Keratinocyte (primary cell): Measurements from ENCODE around the gene GEMIN5. TPM values are rescaled to one million over a fixed set of nuclear protein-coding genes. Genes with fewer than 3 reads are reported as not detected.

Experiments used
- DNase-seq: peaks from one replicate; pipeline ENCODE4 v3.0.0-alpha.2; 2011; ENCODE audit warnings: low read depth, missing footprints, low spot score
- FAIRE-seq: peaks from 2 replicates; lab custom pipeline; 2011; peaks lifted over from hg19 to GRCh38; lab: Jason Lieb, UNC
- H2AFZ ChIP-seq: 2 replicates; pipeline ENCODE4 v1.6.0; 2012; ENCODE audit warnings: low read length, control low read depth, inconsistent platforms; ENCODE audit not compliant: control insufficient read depth
- H3K27ac ChIP-seq: 2 replicates; pipeline ENCODE4 v1.5.1; 2011; ENCODE audit warnings: low read length; ENCODE audit not compliant: control insufficient read depth, insufficient read depth
- H3K27me3 ChIP-seq: 3 replicates; pipeline ENCODE4 v1.6.0; 2011; ENCODE audit warnings: low read length; ENCODE audit not compliant: control insufficient read depth, insufficient read depth; ENCODE audit errors: extremely low read depth
- H3K36me3 ChIP-seq, 2 experiments: 2 replicates in 1 of 2; 3 replicates in 1 of 2; pipeline ENCODE4 v1.5.1; 2011; ENCODE audit warnings: low read length in 2 of 2, mild to moderate bottlenecking in 1 of 2; ENCODE audit not compliant: control insufficient read depth in 2 of 2, insufficient read depth in 2 of 2; ENCODE audit errors: extremely low read depth in 1 of 2
- H3K4me1 ChIP-seq: 3 replicates; pipeline ENCODE4 v1.5.1; 2011; ENCODE audit warnings: low read length; ENCODE audit not compliant: control insufficient read depth, insufficient read depth; ENCODE audit errors: extremely low read depth
- H3K4me2 ChIP-seq: 3 replicates; pipeline ENCODE4 v1.6.0; 2011; ENCODE audit warnings: low read depth, low read length; ENCODE audit not compliant: control insufficient read depth, insufficient read depth; ENCODE audit errors: extremely low read depth
- H3K4me3 ChIP-seq, 3 experiments: fragments of 200-600 bp in 1 of 3; sonication (generic) in 1 of 3; 2 replicates in 2 of 3; 3 replicates in 1 of 3; pipeline ENCODE4 v1.5.1; 2011 to 2016; ENCODE audit warnings: low read length in 3 of 3, mild to moderate bottlenecking in 3 of 3, control low read depth in 2 of 3, inconsistent platforms in 1 of 3, low read depth in 1 of 3, mixed read lengths in 1 of 3, mixed run types in 1 of 3, moderate library complexity in 1 of 3; ENCODE audit not compliant: control insufficient read depth in 2 of 3, insufficient read depth in 2 of 3; ENCODE audit errors: extremely low read depth in 1 of 3
- H3K79me2 ChIP-seq: 2 replicates; pipeline ENCODE4 v1.6.0; 2012; ENCODE audit warnings: low read length; ENCODE audit not compliant: control insufficient read depth, insufficient read depth
- H3K9ac ChIP-seq: 3 replicates; pipeline ENCODE4 v1.6.0; 2011; ENCODE audit warnings: low read length; ENCODE audit not compliant: control insufficient read depth, insufficient read depth; ENCODE audit errors: extremely low read depth
- H3K9me1 ChIP-seq: 3 replicates; pipeline ENCODE4 v1.6.0; 2011; ENCODE audit warnings: low read length; ENCODE audit not compliant: control insufficient read depth, insufficient read depth; ENCODE audit errors: extremely low read depth
- H3K9me3 ChIP-seq: 2 replicates; pipeline ENCODE4 v1.5.1; 2012; ENCODE audit warnings: low read depth, low read length; ENCODE audit not compliant: control insufficient read depth
- H4K20me1 ChIP-seq: 3 replicates; pipeline ENCODE4 v1.6.0; 2011; ENCODE audit warnings: low read length; ENCODE audit not compliant: control insufficient read depth, insufficient read depth; ENCODE audit errors: extremely low read depth
- EZH2 ChIP-seq: IDR thresholded peaks from one replicate; pipeline ENCODE4 v1.6.1; 2012; ENCODE audit warnings: inconsistent platforms, mild to moderate bottlenecking, low read length, moderate library complexity
- dilution Hi-C: fragments of 300-500 bp; cut with MboI; formaldehyde crosslinking; loops from one replicate; pipeline ENCODE4 v1.7.0; 2020; ENCODE audit warnings: low sequenced_read_pairs; ENCODE audit not compliant: extremely low pct_ligation_motif_present
- polyA plus RNA-seq, 5 experiments: library from polyadenylated mRNA; depleted of rRNA in 3 of 5; stranded (reverse) in 3 of 5; stranded (forward) in 1 of 5; unstranded in 1 of 5; fragments of >200 nt; gene quantifications; 1 replicate in 1 of 5; 2 replicates in 3 of 5; 3 replicates in 1 of 5; pipeline versions ENCODE4 v1.2.1 to v1.2.3, GENCODE V29; 2011 to 2012; ENCODE audit warnings: missing spikeins in 2 of 5, low read depth in 1 of 5, low replicate concordance in 1 of 5
- TF ChIP-seq, protein P1 (sequence below), 3 experiments: IDR thresholded peaks in 1 of 3; conservative IDR thresholded peaks in 1 of 3; optimal IDR thresholded peaks in 1 of 3; 2 replicates in 2 of 3; 3 replicates in 1 of 3; pipeline versions ENCODE3 to v1.5.1; 2011; ENCODE audit warnings: low read length in 3 of 3, mild to moderate bottlenecking in 3 of 3, moderate library complexity in 2 of 3, control low read depth in 1 of 3, inconsistent platforms in 1 of 3; ENCODE audit not compliant: insufficient read depth in 2 of 3; ENCODE audit errors: extremely low read depth in 1 of 3

The GEMIN5 gene
- polyA plus RNA-seq, 1 donor (not counting 4 experiments of a cell fraction or from before 2014, with no cell fraction given) = 12.5 TPM

DNA sequence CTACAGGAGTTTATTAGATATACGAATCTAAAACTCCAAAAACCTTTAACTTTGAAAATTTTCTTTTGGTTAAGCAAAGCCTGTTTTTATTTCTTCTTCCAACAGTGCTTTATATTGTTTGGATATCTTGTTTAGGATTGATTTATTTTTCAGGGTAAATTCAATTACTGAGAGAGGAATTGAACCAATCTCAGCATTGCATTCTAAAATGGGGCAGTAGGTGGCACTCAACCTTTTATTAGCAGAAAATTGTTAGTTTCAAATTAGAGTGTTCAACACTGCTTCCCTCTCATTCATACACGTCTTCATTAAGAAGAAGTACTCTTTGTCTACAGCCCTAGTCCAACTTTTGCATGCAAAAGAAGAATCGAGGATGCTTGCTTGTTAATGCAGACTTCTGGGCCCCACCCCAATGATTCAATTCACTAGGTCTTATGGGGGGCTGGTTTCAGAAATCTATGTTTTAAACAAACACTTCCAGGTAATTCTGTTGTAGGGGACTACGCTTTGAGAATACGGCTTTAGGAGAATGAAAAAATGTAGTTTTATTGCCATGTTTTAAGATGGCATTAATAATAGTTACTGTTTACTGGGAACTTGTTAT, 29.5 kb upstream of the GEMIN5 start:
- TF ChIP-seq, protein P1, sequence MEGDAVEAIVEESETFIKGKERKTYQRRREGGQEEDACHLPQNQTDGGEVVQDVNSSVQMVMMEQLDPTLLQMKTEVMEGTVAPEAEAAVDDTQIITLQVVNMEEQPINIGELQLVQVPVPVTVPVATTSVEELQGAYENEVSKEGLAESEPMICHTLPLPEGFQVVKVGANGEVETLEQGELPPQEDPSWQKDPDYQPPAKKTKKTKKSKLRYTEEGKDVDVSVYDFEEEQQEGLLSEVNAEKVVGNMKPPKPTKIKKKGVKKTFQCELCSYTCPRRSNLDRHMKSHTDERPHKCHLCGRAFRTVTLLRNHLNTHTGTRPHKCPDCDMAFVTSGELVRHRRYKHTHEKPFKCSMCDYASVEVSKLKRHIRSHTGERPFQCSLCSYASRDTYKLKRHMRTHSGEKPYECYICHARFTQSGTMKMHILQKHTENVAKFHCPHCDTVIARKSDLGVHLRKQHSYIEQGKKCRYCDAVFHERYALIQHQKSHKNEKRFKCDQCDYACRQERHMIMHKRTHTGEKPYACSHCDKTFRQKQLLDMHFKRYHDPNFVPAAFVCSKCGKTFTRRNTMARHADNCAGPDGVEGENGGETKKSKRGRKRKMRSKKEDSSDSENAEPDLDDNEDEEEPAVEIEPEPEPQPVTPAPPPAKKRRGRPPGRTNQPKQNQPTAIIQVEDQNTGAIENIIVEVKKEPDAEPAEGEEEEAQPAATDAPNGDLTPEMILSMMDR (optimal IDR thresholded peaks at IDR 0.05 in 1 of 3, IDR thresholded peaks at IDR 0.05 in 1 of 3, conservative IDR thresholded peaks at IDR 0.05 in 1 of 3; ENCODE audit: extremely low read depth in 1 of 3, insufficient read depth in 2 of 3, low read length in 3 of 3) = peak in 2 of 3 experiments; percentile 37 to 50
- no peak for TF ChIP-seq EZH2
- Histone ChIP-seq H3K9me3 (no peaks in the 10 kb centered on the region), H3K27me3 (no peaks in the 10 kb centered on the region), H3K4me2 (no peak overlapping the region), H3K27ac (no peak overlapping the region), H4K20me1 (no peaks in the 10 kb centered on the region), H3K36me3 (peaks cover 0 to 6% of the 10 kb centered on the region in 2 experiments), H3K4me3 (no peak overlapping the region), H2AFZ (no peak overlapping the region), H3K9ac (no peak overlapping the region), H3K79me2 (no peaks in the 10 kb centered on the region), H3K9me1 (no peaks in the 10 kb centered on the region), H3K4me1 (no peaks in the 10 kb centered on the region)
- FAIRE-seq = no peak
- DNase-seq = no peak
- dilution Hi-C loops = no loop called here

DNA sequence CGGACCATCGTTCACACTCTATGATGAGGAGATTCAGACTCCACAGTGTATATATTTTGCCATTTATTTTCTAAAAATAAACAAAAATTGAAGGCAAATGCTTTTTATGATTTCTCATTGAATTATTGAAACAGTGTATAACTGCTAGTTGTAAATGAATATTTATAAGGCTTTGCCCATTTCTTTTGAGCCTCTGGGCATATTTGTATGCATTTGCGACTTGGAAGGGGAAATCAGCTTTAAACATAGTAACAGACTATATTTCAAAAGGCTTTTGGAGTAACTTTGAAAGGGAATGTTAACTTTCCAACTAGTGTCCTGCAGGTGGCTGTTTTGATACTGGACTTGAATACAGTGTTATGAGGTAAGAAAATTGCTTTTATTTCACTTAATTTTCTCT, 28.9 kb upstream of the GEMIN5 start:
- no peak for FAIRE-seq
- peaks cover under 1 to 6% of the 10 kb centered on the region in 2 experiments for H3K36me3 ChIP-seq
- no peaks in the 10 kb centered on the region for H4K20me1 ChIP-seq
- no peak overlapping the region for H3K9ac ChIP-seq
- no peak for DNase-seq
- H3K27me3 ChIP-seq = no peaks in the 10 kb centered on the region
- no peak overlapping the region for H3K4me3 ChIP-seq
- no peak for TF ChIP-seq EZH2
- H3K79me2 ChIP-seq = no peaks in the 10 kb centered on the region
- dilution Hi-C loops = no loop called here
- peaks cover 5% of the 10 kb centered on the region for H3K4me1 ChIP-seq
- no peaks in the 10 kb centered on the region for H3K9me1 ChIP-seq
- no peak overlapping the region for H3K4me2 ChIP-seq
- H3K9me3 ChIP-seq = no peaks in the 10 kb centered on the region
- no peak overlapping the region for H2AFZ ChIP-seq
- H3K27ac ChIP-seq = no peak overlapping the region
